MM.1S (cell line): ENCODE data around the gene TIFAB.

Experiments used
- CTCF ChIP-seq: fragments of 300-600 bp; sonication (generic); IDR thresholded peaks from 2 replicates; pipeline ENCODE4 v1.5.1; 2016; ENCODE audit warnings: antibody characterized with exemption, low read length, mixed read lengths
- EZH2 ChIP-seq: fragments of 300-600 bp; sonication (generic); optimal IDR thresholded peaks from 2 replicates; pipeline ENCODE3; 2017; ENCODE audit warnings: low read depth, mild to moderate bottlenecking, antibody characterized with exemption, low read length, mixed read lengths

GRCh38 chr5:135462304-135462703 is 10.2 kb upstream of the TIFAB start:
- TF ChIP-seq EZH2 (no peak), CTCF (peak; percentile 77)
